GM04503 (cell line): ENCODE data around the gene GSK3A.

Experiments used
- DNase-seq: peaks from one replicate; pipeline ENCODE4 v3.0.0-alpha.2; 2012; ENCODE audit warnings: low read depth

Gene GSK3A

DNA sequence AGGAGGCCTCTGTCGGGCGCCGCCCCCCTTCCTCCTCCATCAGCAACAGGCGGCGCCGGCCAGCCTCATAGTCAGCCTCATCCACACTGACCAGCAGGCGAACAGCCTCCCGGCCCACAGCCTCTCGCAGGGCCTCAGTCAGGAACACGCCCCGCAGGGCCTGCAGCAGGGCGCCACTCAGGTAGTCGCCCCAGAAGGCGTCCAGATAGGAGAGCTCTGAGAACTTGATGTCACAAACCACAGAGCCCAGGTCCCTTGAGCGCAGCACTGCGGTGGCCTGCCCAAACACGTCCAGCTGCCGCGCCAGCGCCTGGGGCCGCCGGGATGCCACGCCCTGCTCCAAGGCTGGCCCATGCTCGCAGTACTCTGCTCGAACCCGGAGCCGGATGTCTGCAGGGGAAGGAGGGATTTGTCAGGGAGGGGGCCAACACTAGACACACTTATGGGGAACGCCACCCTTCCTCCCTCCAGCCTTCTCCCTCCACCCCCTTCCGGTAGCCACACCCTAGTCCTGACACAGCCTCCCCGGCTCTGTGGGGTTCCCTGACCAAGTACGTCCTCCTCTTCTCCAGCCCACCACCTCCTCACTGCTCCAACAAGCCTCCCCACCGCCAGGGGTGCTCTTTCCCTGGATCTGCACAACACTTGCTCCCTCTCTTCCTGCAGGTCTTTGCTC is 42.8 kb downstream of the GSK3A start:
- no peak for DNase-seq

DNA sequence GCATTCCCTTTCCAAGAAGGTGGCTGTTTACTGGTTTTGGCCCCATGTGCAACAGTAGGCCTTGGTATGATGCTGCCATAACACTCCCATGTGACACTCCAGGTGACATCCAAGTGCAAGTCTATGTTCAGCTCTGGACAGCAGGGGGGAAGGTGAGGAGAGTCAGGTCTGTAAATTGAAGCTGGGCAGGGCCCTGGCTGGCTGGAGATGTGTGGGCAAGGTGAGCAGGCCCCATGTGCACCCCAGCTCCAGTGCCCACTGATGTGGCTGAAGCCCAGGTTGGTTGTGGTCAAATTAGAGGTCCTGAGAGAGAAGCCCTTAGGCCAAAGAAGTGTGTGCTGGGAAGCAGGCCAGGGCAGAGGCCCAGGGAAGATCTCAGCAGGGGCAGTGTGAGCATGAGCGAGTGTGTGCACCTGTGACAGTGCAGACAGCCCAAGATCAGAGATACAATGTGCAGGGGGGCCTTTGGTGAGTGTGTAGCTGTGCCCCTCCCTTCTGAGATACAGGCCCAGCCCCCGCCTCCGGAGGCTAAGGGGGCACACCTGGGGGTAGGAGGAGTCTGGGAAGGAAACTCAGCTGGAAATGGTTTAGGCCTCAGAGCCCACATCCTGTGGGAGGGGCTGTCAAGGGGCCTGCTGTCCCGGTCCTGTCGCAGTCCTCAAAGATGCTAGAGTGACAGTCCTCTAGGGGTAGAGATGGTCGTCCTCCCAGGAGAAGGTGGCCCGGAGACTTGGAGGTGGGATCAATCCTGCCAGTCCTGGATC is 43.5 kb downstream of the GSK3A start:
- no peak for DNase-seq

DNA sequence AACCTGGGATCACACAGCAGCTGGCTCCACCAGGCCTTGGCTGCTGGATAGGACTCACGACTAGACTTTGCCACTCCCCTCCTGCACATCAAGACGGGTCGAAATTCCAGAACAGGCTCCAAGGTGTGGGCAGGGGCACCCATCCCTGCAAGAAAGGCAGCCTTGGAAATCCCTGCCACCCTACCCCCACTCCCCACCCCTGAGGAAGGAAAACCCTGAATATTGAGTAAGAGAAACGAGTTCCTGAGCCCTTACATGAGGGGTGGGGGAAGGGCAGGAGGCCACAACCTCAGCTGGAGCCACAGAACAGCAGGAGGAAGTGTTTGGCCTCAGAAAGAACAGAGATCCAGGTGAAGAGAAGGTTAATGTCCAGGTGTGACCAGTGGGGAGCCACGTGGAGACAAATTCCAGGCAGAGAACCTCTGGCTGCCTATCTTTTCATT is 45.0 kb downstream of the GSK3A start:
- DNase-seq = no peak

DNA sequence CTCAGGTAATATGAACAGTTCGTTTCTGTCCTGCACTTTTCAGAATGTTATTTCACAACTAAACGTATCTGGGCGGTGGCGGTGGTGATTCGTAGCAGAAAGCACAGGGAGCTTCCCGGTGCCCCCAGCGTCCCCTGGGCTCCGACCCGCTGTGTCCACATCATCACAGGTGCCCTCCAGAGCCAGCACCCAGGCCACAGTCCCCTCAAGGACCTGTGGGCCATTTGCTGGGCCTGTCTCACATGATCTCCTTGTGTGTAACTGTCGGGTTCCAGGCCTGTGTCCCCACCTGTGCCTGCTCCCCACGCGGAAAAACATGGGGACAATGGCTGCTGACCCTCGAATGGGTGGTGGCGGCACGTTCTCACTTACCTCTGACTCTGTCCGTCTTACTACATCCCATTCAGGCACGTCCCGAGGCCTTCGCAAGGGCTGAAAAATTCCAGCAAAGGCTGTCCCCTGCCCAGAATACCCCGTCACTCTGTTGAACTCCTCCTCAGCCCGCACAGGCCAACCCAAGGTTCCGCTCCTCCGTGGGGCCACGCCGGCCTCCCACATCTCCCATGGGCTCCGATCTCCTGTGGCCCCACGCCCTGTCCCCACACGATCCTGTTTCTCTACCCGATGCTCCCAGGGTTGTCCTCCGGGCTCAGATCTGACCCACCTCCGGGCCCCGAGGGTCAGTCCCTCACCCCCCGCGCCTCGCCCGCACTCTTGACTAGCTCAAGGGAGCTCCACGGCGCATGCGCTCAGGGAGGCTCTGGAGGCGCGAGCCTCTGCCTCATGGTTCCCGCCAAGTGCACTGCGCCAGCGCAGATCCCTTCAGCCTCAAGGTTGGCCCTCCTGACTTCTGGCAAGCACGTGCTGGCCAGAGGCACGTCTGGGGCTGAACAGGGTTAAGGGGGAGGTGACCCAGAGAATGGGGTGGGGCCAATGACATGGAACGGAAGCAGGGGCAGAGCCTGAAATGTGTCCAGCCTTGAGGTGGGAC is 46.1 kb downstream of the GSK3A start:
- DNase-seq = no peak

DNA sequence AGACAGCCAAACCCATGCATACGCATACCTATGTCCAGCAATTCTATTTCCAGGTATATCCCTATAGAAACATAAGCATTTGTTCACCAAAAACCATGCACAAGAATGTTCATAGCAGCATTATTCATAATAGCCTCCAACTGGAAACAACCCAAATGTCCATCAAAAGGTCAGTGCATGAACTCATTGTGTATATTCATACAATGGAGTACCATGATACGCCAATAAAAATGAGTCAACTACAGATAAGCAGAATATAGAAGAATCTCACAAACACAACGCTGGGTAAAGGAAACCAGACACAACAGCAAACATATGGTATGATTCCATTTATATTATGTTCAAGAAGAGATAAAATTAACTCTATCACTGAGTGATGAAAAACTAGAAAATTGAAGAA is 48.7 kb downstream of the GSK3A start:
- no peak for DNase-seq

DNA sequence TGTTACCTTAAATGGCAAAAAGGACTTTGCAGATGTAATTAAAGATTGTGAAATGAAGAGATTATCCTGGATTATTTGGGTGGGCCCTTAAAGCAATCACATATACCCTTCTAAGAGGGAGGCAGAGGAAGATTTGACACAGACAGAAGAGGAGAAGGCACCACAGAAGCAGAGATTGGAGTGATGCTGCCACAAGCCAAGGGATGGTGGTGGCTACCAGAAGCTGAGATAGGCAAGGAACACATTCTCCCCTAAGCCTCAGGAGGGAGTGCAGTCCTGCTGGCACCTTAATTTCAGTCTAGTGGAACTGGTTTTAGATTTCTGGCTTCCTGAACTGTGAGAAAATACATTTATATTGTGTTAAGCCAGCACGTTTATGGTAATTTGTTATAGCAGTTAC is 49.1 kb downstream of the GSK3A start:
- no peak for DNase-seq

DNA sequence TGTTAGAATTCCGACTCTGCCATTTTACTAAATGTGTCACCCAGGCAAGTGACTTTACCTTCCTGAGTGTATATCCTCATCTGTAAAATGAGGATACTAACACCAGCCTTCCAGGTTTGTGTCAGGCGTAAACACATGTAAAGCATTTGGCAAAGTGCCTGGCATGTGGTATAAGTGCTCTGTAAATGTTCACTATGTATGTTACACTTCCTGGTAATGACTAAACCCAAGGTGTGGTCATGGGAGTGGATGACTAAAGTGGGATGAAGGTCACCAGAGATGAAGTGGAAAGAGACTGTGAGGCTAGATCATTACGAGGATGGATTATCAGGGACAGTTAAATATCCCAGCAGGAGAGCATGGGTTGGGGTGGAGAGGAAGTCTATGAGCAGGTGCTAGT is 50.5 kb downstream of the GSK3A start:
- no peak for DNase-seq

DNA sequence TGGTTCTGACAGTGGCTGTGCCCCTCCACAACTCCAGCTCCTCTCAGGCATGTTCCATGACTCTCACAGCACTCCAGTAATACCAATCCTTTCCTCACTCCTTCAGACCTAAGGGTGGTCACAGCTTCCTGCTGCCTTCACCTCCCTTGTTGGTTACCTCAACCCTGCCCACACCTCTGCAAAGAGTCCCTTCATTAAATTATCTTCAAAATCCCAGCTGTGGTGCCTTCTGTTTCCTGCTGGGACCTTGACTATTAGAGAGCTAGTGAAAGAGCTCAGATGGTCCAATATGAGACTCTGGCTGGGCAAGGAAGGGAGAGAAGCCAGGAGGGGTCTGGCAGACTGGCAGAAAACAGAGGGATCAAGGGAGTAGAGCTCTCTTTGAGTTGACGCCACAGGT is 51.1 kb downstream of the GSK3A start:
- no peak for DNase-seq

DNA sequence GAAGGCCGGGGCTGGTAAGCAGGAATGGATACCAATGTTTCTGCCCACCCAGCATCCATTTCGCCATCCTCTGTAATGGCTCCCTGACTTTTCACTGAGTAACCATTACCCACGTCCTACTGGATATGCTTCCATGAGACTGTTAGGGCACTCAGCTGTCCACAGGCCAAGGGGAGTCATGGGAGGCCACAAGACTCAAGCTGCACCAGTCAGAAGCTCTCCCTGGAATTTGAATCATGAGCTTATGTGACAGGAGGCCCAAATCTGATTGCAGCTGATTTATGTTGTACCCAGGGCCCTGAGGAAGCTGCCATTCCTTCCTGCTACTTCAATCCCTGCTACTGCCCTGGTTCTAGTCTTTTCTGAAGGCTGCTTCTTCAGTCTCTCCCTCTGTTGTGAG is 53.3 kb downstream of the GSK3A start:
- DNase-seq = no peak

DNA sequence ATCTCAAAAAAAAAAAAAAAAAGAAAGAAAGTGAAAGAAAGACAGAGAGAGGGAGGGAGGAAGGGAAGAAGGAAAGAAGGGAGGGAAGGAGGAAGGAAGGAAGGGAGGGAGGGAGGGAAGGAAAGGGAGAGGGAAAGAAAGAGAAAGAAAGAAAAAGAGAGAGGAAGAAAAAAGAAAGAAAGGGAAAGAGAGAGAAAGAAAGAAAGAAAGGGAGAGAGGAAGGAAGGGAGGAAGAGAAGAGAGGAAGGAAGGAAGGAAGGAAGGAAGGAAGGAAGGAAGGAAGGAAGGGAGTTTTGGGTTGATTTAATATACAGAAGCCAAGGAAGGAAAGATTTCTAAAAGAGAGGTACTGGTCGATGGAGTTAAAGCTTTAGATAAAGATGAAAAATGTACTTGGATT is 53.7 kb downstream of the GSK3A start:
- no peak for DNase-seq

DNA sequence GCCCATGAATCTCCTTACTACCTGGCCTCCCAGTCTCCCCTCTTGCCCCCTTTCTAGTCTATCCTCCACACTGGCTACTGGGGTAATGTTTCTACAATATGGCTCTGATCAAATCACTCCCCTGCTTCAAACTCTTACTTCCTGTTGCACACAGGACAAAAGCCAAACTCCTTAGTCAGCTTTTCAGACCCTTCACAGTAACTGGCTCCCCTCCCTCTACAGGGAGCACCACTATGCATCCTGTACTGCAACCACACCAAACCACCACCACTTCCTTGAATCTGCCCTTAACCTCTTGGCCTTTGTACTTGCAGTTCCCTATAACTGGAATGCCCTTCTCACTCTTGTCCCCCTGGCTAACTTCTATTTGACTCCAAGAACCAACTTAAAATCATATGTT is 57.1 kb downstream of the GSK3A start:
- no peak for DNase-seq

DNA sequence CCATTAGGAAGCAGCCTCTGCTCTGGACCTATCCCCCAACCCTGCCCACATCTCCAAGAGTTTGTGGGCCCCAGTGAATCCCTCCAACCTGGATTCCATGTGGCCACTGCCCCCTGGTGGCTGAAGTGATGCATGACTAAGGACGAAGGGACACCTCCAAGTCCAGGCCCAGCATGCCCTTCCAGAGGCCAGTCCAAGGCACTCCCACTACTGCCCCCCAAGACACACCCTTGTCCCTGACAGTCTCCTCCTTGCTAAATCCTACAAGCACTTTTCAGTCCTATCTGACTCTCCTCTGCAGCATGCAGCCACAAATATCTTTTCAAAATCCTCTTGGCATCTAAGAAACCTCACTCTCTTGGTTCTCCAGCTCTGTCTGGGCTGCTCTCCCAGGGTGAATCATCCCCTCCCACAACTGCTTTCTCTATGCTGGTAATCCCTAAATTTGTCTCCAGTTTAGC is 58.0 kb downstream of the GSK3A start:
- peak; percentile 85 for DNase-seq
